Sigmoid colon (tissue), 7 donors: ENCODE results near the gene DNER. TPM values are rescaled to one million over a fixed set of nuclear protein-coding genes. Genes with fewer than 3 reads are reported as not detected.

Experiments
- DNase-seq: peaks from one replicate; pipeline ENCODE4 v3.0.0-alpha.2; 2019
- H3K27ac ChIP-seq, 4 donors: fragments of 200-600 bp; sonication (generic); one replicate each; pipeline ENCODE4 v1.5.1; 2016 to 2019; ENCODE audit warnings: mild to moderate bottlenecking in 1 of 4
- H3K27me3 ChIP-seq, 3 donors: fragments of 200-600 bp; sonication (generic); one replicate each; pipeline ENCODE4 v1.5.1; 2019; ENCODE audit warnings: mild to moderate bottlenecking in 1 of 3
- H3K36me3 ChIP-seq, 4 donors: fragments of 200-600 bp; sonication (generic); one replicate each; pipeline ENCODE4 v1.5.1; 2016 to 2019
- H3K4me1 ChIP-seq, 4 donors: fragments of 200-600 bp; sonication (generic); one replicate each; pipeline ENCODE4 v1.5.1; 2017 to 2019
- H3K4me3 ChIP-seq, 4 donors: fragments of 200-600 bp; sonication (generic); one replicate each; pipeline ENCODE4 v1.5.1; 2017 to 2019; ENCODE audit warnings: mild to moderate bottlenecking in 2 of 4, moderate library complexity in 1 of 4
- H3K9me3 ChIP-seq, 4 donors: fragments of 200-600 bp in 3 of 4; sonication (generic) in 3 of 4; one replicate each; pipeline versions ENCODE4 v1.5.1 to v1.6.1; 2013 to 2019
- EP300 ChIP-seq, 4 donors: sonication (generic); formaldehyde crosslinking; IDR thresholded peaks; one replicate each; pipeline ENCODE4 v1.6.1; 2017; ENCODE audit warnings: antibody characterized with exemption in 4 of 4
- POLR2A ChIP-seq, 2 donors: fragments of 450-650 bp; IDR thresholded peaks; one replicate each; pipeline ENCODE4 v1.6.1; 2016; ENCODE audit warnings: antibody characterized with exemption in 2 of 2, mild to moderate bottlenecking in 2 of 2, moderate library complexity in 2 of 2
- POLR2AphosphoS5 ChIP-seq, 4 donors: sonication (generic); formaldehyde crosslinking; IDR thresholded peaks; one replicate each; pipeline ENCODE4 v1.6.1; 2017; ENCODE audit warnings: antibody characterized with exemption in 4 of 4
- WGBS, 2 donors: extraction: QIAGEN DNeasy Blood & Tissue Kit; methylation state at CpG; one replicate each; pipeline ENCODE4 v1.1.7; 2013; 5-methylcytosine and 5-hydroxymethylcytosine counted together
- intact Hi-C: fragments of 100-400 bp; cut with DNase I; formaldehyde crosslinking; loops from one replicate; pipeline ENCODE4 v1.15.1; 2023
- polyA plus RNA-seq, 3 donors: library from polyadenylated mRNA; stranded (reverse); fragments of 200-250 nt; gene quantifications; one replicate each; pipeline ENCODE4 v1.2.3, GENCODE V29; 2013
- total RNA-seq, 4 donors: library from RNA; depleted of rRNA; stranded (reverse); fragments of >200 nt; gene quantifications; one replicate each; pipeline ENCODE4 v1.1.0, GENCODE V29; 2016
- TF ChIP-seq, protein P1 (sequence below), 4 experiments: fragments of 450-650 bp in 3 of 4; fragments of 200-600 bp in 1 of 4; IDR thresholded peaks; one replicate each; pipeline ENCODE4 v1.5.1; 2016 to 2019; ENCODE audit warnings: antibody characterized with exemption in 4 of 4, mild to moderate bottlenecking in 3 of 4, moderate library complexity in 2 of 4
- donor health status: healthy with polysubstance abuse.
- donor health status: Bipolar disorder and iron deficiency.
- donor health status: healthy.

The DNER gene
- total and polyA plus RNA-seq, 7 donors = 2.7 to 17.7 (median 9.9) TPM; not detected in 1

DNA sequence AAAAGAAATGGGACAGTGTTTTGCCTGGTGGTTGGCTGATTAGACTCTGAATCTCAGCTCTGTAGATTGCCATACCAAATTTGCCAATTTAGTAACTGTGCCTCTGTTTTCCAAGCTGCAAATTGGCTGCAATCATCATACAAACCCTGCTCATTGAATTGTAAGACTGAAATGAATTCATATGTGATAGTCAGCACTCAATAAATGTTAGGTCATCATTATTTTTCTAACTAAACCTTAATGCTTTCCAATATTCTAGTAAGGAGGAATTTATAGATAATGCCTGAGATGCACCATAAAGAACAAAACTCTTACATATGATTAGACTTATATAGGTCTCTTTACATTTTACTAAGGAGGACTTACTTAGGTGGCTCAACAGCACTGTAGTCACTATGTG lies 85.3 kb downstream of the DNER start:
- intact Hi-C loops = no loop called here
- Histone ChIP-seq H3K9me3 (no peaks in the 10 kb centered on the region), H3K36me3 (no peaks in the 10 kb centered on the region), H3K27ac (no peak overlapping the region), H3K4me1 (no peaks in the 10 kb centered on the region), H3K4me3 (no peak overlapping the region), H3K27me3 (no peaks in the 10 kb centered on the region)
- no peak for DNase-seq
- no peak for TF ChIP-seq EP300 (IDR thresholded peaks at IDR 0.05)
- no peak for TF ChIP-seq POLR2A (IDR thresholded peaks at IDR 0.05)
- TF ChIP-seq, protein P1, sequence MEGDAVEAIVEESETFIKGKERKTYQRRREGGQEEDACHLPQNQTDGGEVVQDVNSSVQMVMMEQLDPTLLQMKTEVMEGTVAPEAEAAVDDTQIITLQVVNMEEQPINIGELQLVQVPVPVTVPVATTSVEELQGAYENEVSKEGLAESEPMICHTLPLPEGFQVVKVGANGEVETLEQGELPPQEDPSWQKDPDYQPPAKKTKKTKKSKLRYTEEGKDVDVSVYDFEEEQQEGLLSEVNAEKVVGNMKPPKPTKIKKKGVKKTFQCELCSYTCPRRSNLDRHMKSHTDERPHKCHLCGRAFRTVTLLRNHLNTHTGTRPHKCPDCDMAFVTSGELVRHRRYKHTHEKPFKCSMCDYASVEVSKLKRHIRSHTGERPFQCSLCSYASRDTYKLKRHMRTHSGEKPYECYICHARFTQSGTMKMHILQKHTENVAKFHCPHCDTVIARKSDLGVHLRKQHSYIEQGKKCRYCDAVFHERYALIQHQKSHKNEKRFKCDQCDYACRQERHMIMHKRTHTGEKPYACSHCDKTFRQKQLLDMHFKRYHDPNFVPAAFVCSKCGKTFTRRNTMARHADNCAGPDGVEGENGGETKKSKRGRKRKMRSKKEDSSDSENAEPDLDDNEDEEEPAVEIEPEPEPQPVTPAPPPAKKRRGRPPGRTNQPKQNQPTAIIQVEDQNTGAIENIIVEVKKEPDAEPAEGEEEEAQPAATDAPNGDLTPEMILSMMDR (IDR thresholded peaks at IDR 0.05) = no peak
- no peak for TF ChIP-seq POLR2AphosphoS5 (IDR thresholded peaks at IDR 0.05)

DNA sequence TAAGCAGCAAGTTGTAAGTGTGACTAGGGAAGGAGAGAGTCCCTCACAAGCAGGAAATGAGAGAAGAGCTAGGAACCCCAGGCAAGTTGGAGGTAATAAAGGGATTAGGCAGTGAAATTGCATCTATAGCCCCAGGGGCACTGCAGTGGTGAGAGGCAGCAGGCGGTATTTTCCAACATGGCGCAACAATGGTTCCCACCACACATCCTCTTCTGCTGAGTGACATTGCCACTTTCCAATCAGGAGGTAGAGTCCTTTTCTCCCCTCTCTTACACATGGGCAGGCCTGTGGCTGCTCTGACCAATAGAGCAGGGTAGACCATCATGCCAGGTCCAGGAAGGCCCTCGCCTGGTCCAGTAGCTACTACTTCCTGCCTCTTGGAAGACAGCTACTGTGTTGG lies 86.6 kb downstream of the DNER start:
- Histone ChIP-seq H3K27me3 (no peaks in the 10 kb centered on the region), H3K27ac (no peak overlapping the region), H3K36me3 (no peaks in the 10 kb centered on the region), H3K4me3 (no peak overlapping the region), H3K9me3 (no peaks in the 10 kb centered on the region), H3K4me1 (no peaks in the 10 kb centered on the region)
- WGBS, 2 donors = 60 to 71% methylated on average over 3 of the region's 3 CpGs
- TF ChIP-seq POLR2A (IDR thresholded peaks at IDR 0.05) = no peak
- TF ChIP-seq POLR2AphosphoS5 (IDR thresholded peaks at IDR 0.05) = no peak
- intact Hi-C loops = no loop called here
- no peak for DNase-seq

DNA sequence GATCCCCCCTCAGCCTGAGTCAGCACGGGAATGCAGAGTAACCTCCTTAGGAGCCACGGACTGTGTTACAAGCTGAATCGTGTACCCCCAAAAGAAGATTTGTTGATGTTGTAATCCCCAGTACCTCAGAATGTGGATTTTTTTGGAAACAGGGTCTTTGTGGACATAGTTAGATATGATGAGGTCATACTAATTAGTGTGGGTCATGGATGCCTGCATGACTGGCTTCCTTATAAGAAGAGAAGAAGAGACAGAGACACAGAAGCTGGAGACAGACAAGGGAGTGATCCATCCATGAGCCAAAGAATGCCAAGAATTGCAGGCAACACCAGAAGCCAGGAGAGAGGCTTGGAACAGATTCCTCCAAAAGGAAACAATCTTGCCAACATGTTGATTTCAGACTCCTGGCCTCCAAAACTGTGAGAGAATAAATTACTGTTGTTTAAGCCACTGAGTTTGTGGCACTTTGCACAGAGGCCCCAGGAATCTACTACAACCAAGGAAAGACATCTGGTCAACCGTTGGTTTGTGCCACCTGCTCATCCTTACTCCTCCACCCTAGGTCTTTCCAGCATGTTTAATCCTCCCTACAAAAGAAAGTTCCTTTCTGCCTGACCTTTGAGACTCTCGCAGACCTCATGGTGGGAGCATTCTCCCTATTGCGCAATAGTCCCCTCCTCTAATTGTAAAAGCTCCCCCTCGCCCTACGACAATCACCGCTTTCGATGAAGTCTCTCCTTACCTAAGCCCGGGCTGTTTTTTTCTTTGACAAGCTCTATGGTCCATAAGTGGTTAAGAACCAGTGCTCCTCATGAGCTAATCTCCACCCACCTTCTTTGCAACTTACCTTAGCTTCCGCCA lies 91.6 kb downstream of the DNER start:
- no peak overlapping the region for H3K27ac ChIP-seq
- TF ChIP-seq POLR2A (IDR thresholded peaks at IDR 0.05) (no peak), EP300 (IDR thresholded peaks at IDR 0.05) (no peak), POLR2AphosphoS5 (IDR thresholded peaks at IDR 0.05) (no peak)
- TF ChIP-seq, protein P1 (IDR thresholded peaks at IDR 0.05) = no peak
- no peaks in the 10 kb centered on the region for H3K36me3 ChIP-seq
- intact Hi-C loops = no loop called here
- H3K27me3 ChIP-seq = no peaks in the 10 kb centered on the region
- H3K9me3 ChIP-seq = no peaks in the 10 kb centered on the region
- H3K4me3 ChIP-seq = no peak overlapping the region
- no peak for DNase-seq
- H3K4me1 ChIP-seq = no peaks in the 10 kb centered on the region
- 89 to 93% methylated on average over 12 of the region's 12 CpGs for WGBS, 2 donors

DNA sequence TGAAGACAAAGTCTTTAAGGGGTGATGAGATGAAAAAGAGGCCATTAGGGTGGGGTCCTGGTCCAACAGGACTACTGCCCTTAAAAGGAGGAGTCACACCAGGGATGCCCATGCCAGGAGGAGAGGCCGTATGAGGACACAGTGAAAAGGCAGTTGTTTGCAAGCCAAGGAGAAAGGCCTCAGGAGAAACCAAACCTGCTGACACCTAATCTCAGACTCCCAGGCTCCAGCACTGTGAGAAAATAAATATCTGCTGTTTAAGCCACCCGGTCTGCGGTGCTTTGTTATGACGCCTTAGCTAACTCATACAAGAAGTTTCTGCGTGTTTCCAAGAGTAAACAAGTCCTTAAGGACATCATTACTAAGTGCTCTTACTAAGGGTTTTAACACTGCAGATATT lies 93.6 kb downstream of the DNER start:
- H3K36me3 ChIP-seq = no peaks in the 10 kb centered on the region
- H3K4me3 ChIP-seq = no peak overlapping the region
- TF ChIP-seq EP300 (IDR thresholded peaks at IDR 0.05) (no peak), POLR2A (IDR thresholded peaks at IDR 0.05) (no peak), POLR2AphosphoS5 (IDR thresholded peaks at IDR 0.05) (no peak)
- TF ChIP-seq, protein P1 (IDR thresholded peaks at IDR 0.05) = no peak
- WGBS, 2 donors = 77 to 81% methylated on average over 5 of the region's 5 CpGs
- H3K4me1 ChIP-seq = no peaks in the 10 kb centered on the region
- H3K27ac ChIP-seq = no peak overlapping the region
- intact Hi-C loops = no loop called here
- DNase-seq = no peak
- no peaks in the 10 kb centered on the region for H3K27me3 ChIP-seq
- H3K9me3 ChIP-seq = no peaks in the 10 kb centered on the region

DNA sequence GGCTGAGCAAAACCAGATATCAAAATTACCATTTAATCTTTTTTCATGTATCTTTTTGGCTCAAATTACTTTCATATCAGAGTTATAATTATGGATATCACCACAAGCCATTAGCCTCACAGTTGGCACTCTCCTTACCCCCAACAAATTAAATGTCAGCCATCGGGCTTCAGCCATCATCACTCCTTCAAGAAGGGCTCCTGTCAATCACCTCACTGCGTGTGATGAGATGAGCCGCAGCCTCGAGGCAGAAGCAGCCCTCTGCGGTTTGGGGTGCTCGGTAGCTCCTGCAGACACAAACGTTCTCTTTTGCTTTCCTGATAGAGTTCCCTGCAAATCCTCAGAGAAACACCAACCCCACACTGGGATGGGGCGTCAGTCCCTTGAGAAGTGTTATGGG lies 94.1 kb downstream of the DNER start:
- H3K9me3 ChIP-seq = no peaks in the 10 kb centered on the region
- no peaks in the 10 kb centered on the region for H3K36me3 ChIP-seq
- no peak for DNase-seq
- intact Hi-C loops = no loop called here
- H3K27me3 ChIP-seq = no peaks in the 10 kb centered on the region
- H3K27ac ChIP-seq = no peak overlapping the region
- no peak for TF ChIP-seq EP300 (IDR thresholded peaks at IDR 0.05)
- TF ChIP-seq, protein P1 (IDR thresholded peaks at IDR 0.05) = no peak
- no peak for TF ChIP-seq POLR2A (IDR thresholded peaks at IDR 0.05)
- TF ChIP-seq POLR2AphosphoS5 (IDR thresholded peaks at IDR 0.05) = no peak
- H3K4me3 ChIP-seq = no peak overlapping the region
- 85 to 86% methylated on average over 8 of the region's 8 CpGs for WGBS, 2 donors
- H3K4me1 ChIP-seq = no peaks in the 10 kb centered on the region
